GM23338 (cell line): ENCODE results near the gene MRPS27. TPM values are rescaled to one million over a fixed set of nuclear protein-coding genes. Genes with fewer than 3 reads are reported as not detected.

Source experiments
- ATAC-seq: fragments of 200-7000 bp; cut with Tn5 transposase; 3 replicates; pipeline ENCODE4 v1.9.1; 2020
- DNase-seq: peaks from one replicate; pipeline ENCODE4 v3.0.0-alpha.2; 2015; ENCODE audit warnings: low spot score
- H2AFZ ChIP-seq: fragments of 200-600 bp; sonication (generic); 2 replicates; pipeline ENCODE4 v1.8.0; 2016; ENCODE audit warnings: antibody characterized with exemption, mild to moderate bottlenecking, moderate library complexity
- H3F3A ChIP-seq: fragments of 200-600 bp; sonication (generic); replicated peaks from 2 replicates; pipeline ENCODE4 v1.8.0; 2017; ENCODE audit warnings: antibody characterized with exemption, mixed run types, low read depth
- H3K27ac ChIP-seq: fragments of 200-600 bp; sonication (generic); 2 replicates; pipeline ENCODE4 v1.6.1; 2016; ENCODE audit warnings: low read depth
- H3K27me3 ChIP-seq: fragments of 200-600 bp; sonication (generic); 2 replicates; pipeline ENCODE4 v1.8.0; 2016; ENCODE audit warnings: mild to moderate bottlenecking, mixed run types, moderate library complexity; ENCODE audit not compliant: insufficient read depth
- H3K36me3 ChIP-seq: fragments of 200-600 bp; sonication (generic); 2 replicates; pipeline ENCODE4 v1.8.0; 2016; ENCODE audit warnings: mild to moderate bottlenecking; ENCODE audit not compliant: insufficient read depth
- H3K4me1 ChIP-seq: fragments of 200-600 bp; sonication (generic); 2 replicates; pipeline ENCODE4 v1.8.0; 2016; ENCODE audit warnings: mild to moderate bottlenecking, moderate library complexity; ENCODE audit not compliant: insufficient read depth
- H3K4me2 ChIP-seq: fragments of 200-600 bp; sonication (generic); 2 replicates; pipeline ENCODE4 v1.7.1; 2017; ENCODE audit warnings: mixed run types
- H3K4me3 ChIP-seq: fragments of 200-600 bp; sonication (generic); 2 replicates; pipeline ENCODE4 v1.6.1; 2016; ENCODE audit warnings: mixed run types
- H3K79me2 ChIP-seq: fragments of 200-600 bp; sonication (generic); replicated peaks from 2 replicates; pipeline ENCODE4 v1.8.0; 2017; ENCODE audit warnings: mild to moderate bottlenecking; ENCODE audit not compliant: insufficient read depth
- H3K9me2 ChIP-seq: fragments of 200-600 bp; sonication (generic); 2 replicates; pipeline ENCODE4 v1.8.0; 2017; ENCODE audit not compliant: insufficient read depth
- H4K20me1 ChIP-seq: fragments of 200-600 bp; sonication (generic); replicated peaks from 2 replicates; pipeline ENCODE4 v1.8.0; 2017; ENCODE audit warnings: mild to moderate bottlenecking; ENCODE audit not compliant: insufficient read depth
- H3K27ac Mint-ChIP-seq: 2 replicates; pipeline ENCODE4 v1.8.0; 2020; ENCODE audit warnings: inconsistent platforms, mild to moderate bottlenecking, moderate library complexity, mixed read lengths
- H3K27me3 Mint-ChIP-seq: 3 replicates; pipeline ENCODE4 v1.8.0; 2022; ENCODE audit warnings: low read depth, mild to moderate bottlenecking, moderate library complexity, mixed read lengths, inconsistent platforms; ENCODE audit not compliant: insufficient read depth, poor library complexity
- H3K36me3 Mint-ChIP-seq: 3 replicates; pipeline ENCODE4 v1.8.0; 2021; ENCODE audit warnings: low read depth, mild to moderate bottlenecking, inconsistent platforms, moderate library complexity, mixed read lengths
- H3K4me1 Mint-ChIP-seq: 3 replicates; pipeline ENCODE4 v1.8.0; 2020; ENCODE audit warnings: mild to moderate bottlenecking, inconsistent platforms, mixed read lengths
- H3K4me3 Mint-ChIP-seq: 3 replicates; pipeline ENCODE4 v1.8.0; 2021; ENCODE audit warnings: moderate library complexity, mild to moderate bottlenecking, inconsistent platforms, mixed read lengths
- H3K9me3 Mint-ChIP-seq: 3 replicates; pipeline ENCODE4 v1.8.0; 2020; ENCODE audit warnings: moderate library complexity, mild to moderate bottlenecking, inconsistent platforms, mixed read lengths
- CREB1 ChIP-seq: fragments of 250-450 bp; sonication (Bioruptor Pico); IDR thresholded peaks from 2 replicates; pipeline ENCODE4 v1.5.0; 2020; ENCODE audit warnings: low read depth, mild to moderate bottlenecking, moderate library complexity
- CTCF ChIP-seq, 2 experiments: fragments of 200-600 bp in 1 of 2; sonication (generic) in 1 of 2; conservative IDR thresholded peaks; 2 replicates each; pipeline versions ENCODE4 v1.5.1 to v1.6.1; 2016 to 2017; ENCODE audit warnings: antibody characterized with exemption in 2 of 2, low read depth in 2 of 2, mild to moderate bottlenecking in 2 of 2, moderate library complexity in 1 of 2
- ETS1 ChIP-seq: IDR thresholded peaks from 2 replicates; pipeline ENCODE4 v1.6.1; 2016; ENCODE audit warnings: antibody characterized with exemption
- JUNB ChIP-seq: IDR thresholded peaks from one replicate; pipeline ENCODE4 v1.6.1; 2016; ENCODE audit warnings: antibody characterized with exemption; ENCODE audit not compliant: unreplicated experiment
- REST ChIP-seq: IDR thresholded peaks from one replicate; pipeline ENCODE4 v1.6.1; 2018; ENCODE audit warnings: antibody characterized with exemption; ENCODE audit not compliant: unreplicated experiment
- STAT1 ChIP-seq: IDR thresholded peaks from one replicate; pipeline ENCODE4 v1.6.1; 2016; ENCODE audit warnings: antibody characterized with exemption; ENCODE audit not compliant: unreplicated experiment
- ZNF114 ChIP-seq: fragments of 250-450 bp; sonication (Bioruptor Pico); IDR thresholded peaks from 2 replicates; pipeline ENCODE4 v1.5.0; 2020; ENCODE audit warnings: mild to moderate bottlenecking, moderate library complexity
- ZNF462 ChIP-seq: fragments of 250-450 bp; sonication (Bioruptor Pico); IDR thresholded peaks from 2 replicates; pipeline ENCODE4 v1.5.0; 2020; ENCODE audit warnings: mild to moderate bottlenecking, moderate library complexity
- polyA plus RNA-seq: library from polyadenylated mRNA; unstranded; fragments of >200 nt; fragmentation: Nextera tagmentation; extraction: Ambion mirVana; gene quantifications from 2 replicates; pipeline ENCODE4 v1.2.1, GENCODE V29; 2016
- total RNA-seq: library from RNA; depleted of rRNA; stranded (reverse); fragments of >200 nt; shearing (Covaris generic); gene quantifications from 2 replicates; pipeline ENCODE4 v1.2.3, GENCODE V29; 2014

The MRPS27 gene
- total and polyA plus RNA-seq, 2 experiments from 2014 or later = 53.2 to 141 TPM

GRCh38 chr5:72347801-72348308 lies 27.8 kb upstream of the MRPS27 start (continued):
- TF ChIP-seq REST (no peak), ETS1 (no peak), STAT1 (no peak), CTCF (conservative IDR thresholded peaks at IDR 0.05; ENCODE audit: low read depth in 2 of 2) (no peak), ZNF114 (no peak)

GRCh38 chr5:72346398-72346797 lies 26.4 kb upstream of the MRPS27 start:
- H3K36me3 ChIP-seq = no peaks in the 10 kb centered on the region; the same call in 1 of the 2 replicates
- no peak overlapping the region for H2AFZ ChIP-seq
- Mint-ChIP-seq H3K36me3 (peaks cover 29% of the 10 kb centered on the region), H3K27ac (no peak overlapping the region), H3K4me1 (peaks cover 31% of the 10 kb centered on the region), H3K27me3 (peaks cover 4% of the 10 kb centered on the region), H3K4me3 (no peak overlapping the region), H3K9me3 (no peaks in the 10 kb centered on the region; the same call in 2 of the 3 replicates)
- H3K79me2 ChIP-seq = no peaks in the 10 kb centered on the region
- no peak overlapping the region for H3K27ac ChIP-seq
- ATAC-seq = no peak
- H3F3A ChIP-seq = no peaks in the 10 kb centered on the region
- H3K4me1 ChIP-seq = no peaks in the 10 kb centered on the region
- H3K9me2 ChIP-seq = peaks cover 5% of the 10 kb centered on the region; the same call in 1 of the 2 replicates
- H4K20me1 ChIP-seq = no peaks in the 10 kb centered on the region
- no peak overlapping the region for H3K4me3 ChIP-seq
- no peak for DNase-seq
- H3K27me3 ChIP-seq = no peaks in the 10 kb centered on the region
- H3K4me2 ChIP-seq = no peak overlapping the region
- TF ChIP-seq CREB1 (no peak), ZNF114 (no peak), JUNB (no peak), REST (no peak), ZNF462 (CRISPR knock-in tag) (no peak), STAT1 (no peak)
